Measurements from ENCODE around the gene OR2A2.
"Not testable (repeated sequence)": the region's sequence is repeated elsewhere in the genome, so short reads cannot be mapped to it uniquely, and the experiment has no call there.

The OR2A2 gene

DNA sequence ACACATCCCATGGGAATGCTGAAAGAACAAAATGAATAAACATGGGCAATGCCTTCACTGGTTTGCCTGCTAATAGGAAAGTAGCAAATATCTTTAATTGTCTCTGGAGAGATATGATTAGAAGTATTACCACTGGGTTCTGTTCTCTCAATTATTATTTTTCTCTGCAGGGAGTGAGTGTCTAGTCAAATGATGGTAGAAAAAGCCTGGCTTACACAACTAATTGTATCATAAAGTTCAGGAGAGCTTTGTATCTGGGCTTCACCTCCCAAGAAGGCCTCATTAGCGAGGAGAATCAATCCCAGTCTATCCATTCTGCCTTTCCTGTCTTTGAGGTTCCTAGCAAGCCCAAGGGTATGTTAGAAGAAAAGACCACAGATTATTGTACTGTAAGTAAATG lies 13.5 kb downstream of the OR2A2 start, which contains the start of gene OR2A14:
TSS of gene OR2A14 (plus strand) at position 301 of the 400 bp plus-strand sequence. CDS start 5,937 bp downstream, outside the sequence.
- Histone ChIP-seq H3K4me2 (ENCODE audit: low read length) (no peak within 1 kb of the TSS), H3K4me3 (ENCODE audit: low read length) (no peak within 1 kb of the TSS), H3K79me2 (ENCODE audit: low read length) (no peaks in the 10 kb centered on the region), H3K9me3 (ENCODE audit: insufficient read depth, low read length) (no peaks in the 10 kb centered on the region), H3K27ac (ENCODE audit: low read length) (no peak within 1 kb of the TSS), H4K20me1 (ENCODE audit: insufficient read depth, low read length) (no peaks in the 10 kb centered on the region), H3K27me3 (ENCODE audit: low read depth, low read length) (no peaks in the 10 kb centered on the region), H3K36me3 (replicated peaks; ENCODE audit: low read depth, low read length) (no peaks in the 10 kb centered on the region), H2AFZ (ENCODE audit: low read depth, low read length) (no peak within 1 kb of the TSS), H3K4me1 (ENCODE audit: low read length) (no peaks in the 10 kb centered on the region), H3K9ac (ENCODE audit: low read length) (no peak within 1 kb of the TSS)
- TF ChIP-seq EZH2phosphoT487 (IDR thresholded peaks at IDR 0.05; ENCODE audit: low read depth), result no peak
- TF ChIP-seq, protein P1, sequence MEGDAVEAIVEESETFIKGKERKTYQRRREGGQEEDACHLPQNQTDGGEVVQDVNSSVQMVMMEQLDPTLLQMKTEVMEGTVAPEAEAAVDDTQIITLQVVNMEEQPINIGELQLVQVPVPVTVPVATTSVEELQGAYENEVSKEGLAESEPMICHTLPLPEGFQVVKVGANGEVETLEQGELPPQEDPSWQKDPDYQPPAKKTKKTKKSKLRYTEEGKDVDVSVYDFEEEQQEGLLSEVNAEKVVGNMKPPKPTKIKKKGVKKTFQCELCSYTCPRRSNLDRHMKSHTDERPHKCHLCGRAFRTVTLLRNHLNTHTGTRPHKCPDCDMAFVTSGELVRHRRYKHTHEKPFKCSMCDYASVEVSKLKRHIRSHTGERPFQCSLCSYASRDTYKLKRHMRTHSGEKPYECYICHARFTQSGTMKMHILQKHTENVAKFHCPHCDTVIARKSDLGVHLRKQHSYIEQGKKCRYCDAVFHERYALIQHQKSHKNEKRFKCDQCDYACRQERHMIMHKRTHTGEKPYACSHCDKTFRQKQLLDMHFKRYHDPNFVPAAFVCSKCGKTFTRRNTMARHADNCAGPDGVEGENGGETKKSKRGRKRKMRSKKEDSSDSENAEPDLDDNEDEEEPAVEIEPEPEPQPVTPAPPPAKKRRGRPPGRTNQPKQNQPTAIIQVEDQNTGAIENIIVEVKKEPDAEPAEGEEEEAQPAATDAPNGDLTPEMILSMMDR (IDR thresholded peaks at IDR 0.05; ENCODE audit: low read depth, low read length), result no peak

DNA sequence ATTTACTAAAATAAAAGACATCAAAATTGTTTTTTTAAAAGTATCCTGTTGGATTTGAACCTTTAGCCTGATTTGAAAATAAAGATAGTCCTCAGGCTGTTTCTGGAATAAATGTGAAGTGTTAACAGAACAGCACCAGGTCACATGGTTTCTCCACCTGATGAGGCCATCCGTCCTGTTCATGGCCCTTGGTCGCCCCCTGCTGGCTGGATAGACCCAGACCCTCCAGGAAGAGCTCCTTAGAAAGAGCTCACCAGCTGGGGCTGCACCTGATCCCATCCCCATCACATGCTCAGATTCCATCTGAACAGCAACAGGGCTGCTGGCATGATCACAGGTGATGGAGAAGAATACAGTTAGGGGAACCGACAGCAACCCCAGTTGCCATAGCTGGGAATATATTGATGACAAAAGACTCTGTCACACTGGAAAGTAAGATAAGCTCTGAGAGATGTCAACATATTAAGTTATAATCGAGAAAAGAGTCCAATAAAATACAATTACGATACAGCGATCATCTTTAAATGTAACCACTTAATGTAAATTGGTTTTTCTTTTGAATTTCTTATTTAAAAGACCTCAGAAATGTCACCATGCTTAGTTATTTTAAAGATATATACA lies 18.4 kb downstream of the OR2A2 start:
- Histone ChIP-seq H3K9ac (ENCODE audit: low read length) (no peak overlapping the region; the same call in 1 of the 2 replicates), H3K36me3 (replicated peaks; ENCODE audit: low read depth, low read length) (no peaks in the 10 kb centered on the region), H2AFZ (ENCODE audit: low read depth, low read length) (no peak overlapping the region), H3K9me3 (ENCODE audit: insufficient read depth, low read length) (no peaks in the 10 kb centered on the region), H4K20me1 (ENCODE audit: insufficient read depth, low read length) (no peaks in the 10 kb centered on the region), H3K27ac (ENCODE audit: low read length) (no peak overlapping the region), H3K4me3 (ENCODE audit: low read length) (no peak overlapping the region), H3K4me1 (ENCODE audit: low read length) (no peaks in the 10 kb centered on the region; the same call in 1 of the 2 replicates), H3K27me3 (ENCODE audit: low read depth, low read length) (no peaks in the 10 kb centered on the region), H3K4me2 (ENCODE audit: low read length) (no peak overlapping the region; the same call in 1 of the 2 replicates), H3K79me2 (ENCODE audit: low read length) (no peaks in the 10 kb centered on the region)
- no peak for TF ChIP-seq EZH2phosphoT487 (IDR thresholded peaks at IDR 0.05; ENCODE audit: low read depth)
- TF ChIP-seq, protein P1 (IDR thresholded peaks at IDR 0.05; ENCODE audit: low read depth, low read length), result peak; percentile 83

DNA sequence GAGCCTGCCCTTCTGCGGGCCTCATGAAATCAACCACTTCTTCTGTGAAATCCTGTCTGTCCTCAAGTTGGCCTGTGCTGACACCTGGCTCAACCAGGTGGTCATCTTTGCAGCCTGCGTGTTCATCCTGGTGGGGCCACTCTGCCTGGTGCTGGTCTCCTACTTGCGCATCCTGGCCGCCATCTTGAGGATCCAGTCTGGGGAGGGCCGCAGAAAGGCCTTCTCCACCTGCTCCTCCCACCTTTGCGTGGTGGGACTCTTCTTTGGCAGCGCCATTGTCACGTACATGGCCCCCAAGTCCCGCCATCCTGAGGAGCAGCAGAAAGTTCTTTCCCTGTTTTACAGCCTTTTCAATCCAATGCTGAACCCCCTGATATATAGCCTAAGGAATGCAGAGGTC lies 20.2 kb downstream of the OR2A2 start:
- not testable (repeated sequence) for H3K9ac ChIP-seq (ENCODE audit: low read length); H3K27me3 ChIP-seq (ENCODE audit: low read depth, low read length); H3K79me2 ChIP-seq (ENCODE audit: low read length); H3K4me1 ChIP-seq (ENCODE audit: low read length); H4K20me1 ChIP-seq (ENCODE audit: insufficient read depth, low read length); H2AFZ ChIP-seq (ENCODE audit: low read depth, low read length); H3K9me3 ChIP-seq (ENCODE audit: insufficient read depth, low read length); H3K36me3 ChIP-seq (replicated peaks; ENCODE audit: low read depth, low read length); H3K27ac ChIP-seq (ENCODE audit: low read length); H3K4me3 ChIP-seq (ENCODE audit: low read length); H3K4me2 ChIP-seq (ENCODE audit: low read length)

DNA sequence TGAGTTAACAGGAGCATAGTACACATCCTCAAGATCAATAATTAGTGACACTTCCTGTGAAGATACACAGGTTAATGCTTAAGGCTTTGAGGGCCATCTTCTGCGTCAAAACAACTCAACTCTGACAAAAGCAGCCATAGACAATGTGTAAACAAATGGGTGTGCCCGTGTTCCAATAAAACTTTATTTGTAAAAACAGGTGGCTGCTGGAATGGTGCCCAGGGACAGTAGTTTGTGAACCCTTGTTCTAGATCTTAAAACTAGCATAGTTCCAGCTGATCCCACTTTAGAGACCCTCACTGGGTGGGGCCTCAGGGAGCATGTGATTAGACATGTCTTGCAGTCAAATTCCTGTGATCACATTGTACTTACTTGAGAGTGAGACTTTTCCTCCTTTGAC lies 21.3 kb downstream of the OR2A2 start:
- Histone ChIP-seq H3K36me3 (replicated peaks; ENCODE audit: low read depth, low read length) (no peaks in the 10 kb centered on the region), H4K20me1 (ENCODE audit: insufficient read depth, low read length) (no peaks in the 10 kb centered on the region), H3K27ac (ENCODE audit: low read length) (no peak overlapping the region), H2AFZ (ENCODE audit: low read depth, low read length) (no peak overlapping the region), H3K4me2 (ENCODE audit: low read length) (no peak overlapping the region), H3K79me2 (ENCODE audit: low read length) (no peaks in the 10 kb centered on the region), H3K9ac (ENCODE audit: low read length) (no peak overlapping the region), H3K9me3 (ENCODE audit: insufficient read depth, low read length) (no peaks in the 10 kb centered on the region), H3K4me3 (ENCODE audit: low read length) (no peak overlapping the region), H3K27me3 (ENCODE audit: low read depth, low read length) (peaks cover 5% of the 10 kb centered on the region; the same call in 1 of the 2 replicates), H3K4me1 (ENCODE audit: low read length) (peaks cover 6% of the 10 kb centered on the region)
- TF ChIP-seq EZH2phosphoT487 (IDR thresholded peaks at IDR 0.05; ENCODE audit: low read depth), result no peak
- TF ChIP-seq, protein P1 (IDR thresholded peaks at IDR 0.05; ENCODE audit: low read depth, low read length), result no peak
